MM.1S (cell line): ENCODE data around the gene HGD.
"Not testable (repeated sequence)": the region's sequence is repeated elsewhere in the genome, so short reads cannot be mapped to it uniquely, and the experiment has no call there.

Experiments used
- DNase-seq: peaks from one replicate; pipeline ENCODE4 v3.0.0-alpha.2; 2015
- H2AFZ ChIP-seq: fragments of 300-600 bp; sonication (generic); 2 replicates; pipeline ENCODE4 v1.6.0; 2016; ENCODE audit warnings: antibody characterized with exemption, low read length
- H3F3A ChIP-seq: fragments of 300-600 bp; sonication (generic); 2 replicates; pipeline ENCODE4 v1.6.1; 2016; ENCODE audit warnings: mild to moderate bottlenecking, antibody characterized with exemption, low read length, moderate library complexity, mixed read lengths; ENCODE audit not compliant: insufficient read depth
- H3K27ac ChIP-seq: fragments of 300-600 bp; sonication (generic); 2 replicates; pipeline ENCODE4 v1.5.1; 2016; ENCODE audit warnings: mild to moderate bottlenecking, low read length
- H3K27me3 ChIP-seq: fragments of 300-600 bp; sonication (generic); replicated peaks from 2 replicates; pipeline ENCODE4 v1.6.0; 2016; ENCODE audit warnings: low read length; ENCODE audit not compliant: insufficient read depth
- H3K36me3 ChIP-seq: fragments of 300-600 bp; sonication (generic); replicated peaks from 2 replicates; pipeline ENCODE4 v1.6.1; 2016; ENCODE audit warnings: mild to moderate bottlenecking, low read length, mixed read lengths; ENCODE audit not compliant: insufficient read depth
- H3K4me1 ChIP-seq: fragments of 300-600 bp; sonication (generic); 2 replicates; pipeline ENCODE4 v1.6.1; 2016; ENCODE audit warnings: low read length, mixed read lengths
- H3K4me2 ChIP-seq: fragments of 300-600 bp; sonication (generic); 2 replicates; pipeline ENCODE4 v1.6.0; 2016; ENCODE audit warnings: low read depth, low read length
- H3K4me3 ChIP-seq: fragments of 300-600 bp; sonication (generic); 2 replicates; pipeline ENCODE4 v1.5.1; 2016; ENCODE audit warnings: low read length, mixed read lengths
- H3K79me2 ChIP-seq: fragments of 300-600 bp; sonication (generic); 2 replicates; pipeline ENCODE4 v1.6.1; 2016; ENCODE audit warnings: mixed run types, low read length, mixed read lengths
- H3K9ac ChIP-seq: fragments of 300-600 bp; sonication (generic); 2 replicates; pipeline ENCODE4 v1.6.1; 2016; ENCODE audit warnings: low read length, mixed read lengths
- H3K9me2 ChIP-seq: fragments of 300-600 bp; sonication (generic); replicated peaks from 2 replicates; pipeline ENCODE4 v1.6.1; 2016; ENCODE audit warnings: mild to moderate bottlenecking, low read length, mixed read lengths; ENCODE audit not compliant: insufficient read depth
- H3K9me3 ChIP-seq: fragments of 300-600 bp; sonication (generic); replicated peaks from 2 replicates; pipeline ENCODE4 v1.6.1; 2016; ENCODE audit warnings: mild to moderate bottlenecking, low read length, mixed read lengths; ENCODE audit not compliant: insufficient read depth
- H4K20me1 ChIP-seq: fragments of 300-600 bp; sonication (generic); 2 replicates; pipeline ENCODE4 v1.6.1; 2016; ENCODE audit warnings: mild to moderate bottlenecking, low read length, moderate library complexity, mixed read lengths; ENCODE audit not compliant: insufficient read depth
- CTCF ChIP-seq: fragments of 300-600 bp; sonication (generic); IDR thresholded peaks from 2 replicates; pipeline ENCODE4 v1.5.1; 2016; ENCODE audit warnings: antibody characterized with exemption, low read length, mixed read lengths
- EZH2 ChIP-seq: fragments of 300-600 bp; sonication (generic); optimal IDR thresholded peaks from 2 replicates; pipeline ENCODE3; 2017; ENCODE audit warnings: low read depth, mild to moderate bottlenecking, antibody characterized with exemption, low read length, mixed read lengths
- EZH2phosphoT487 ChIP-seq: fragments of 300-600 bp; sonication (generic); IDR thresholded peaks from 2 replicates; pipeline ENCODE4 v1.6.1; 2018; ENCODE audit warnings: antibody characterized with exemption, low read length

HGD gene

DNA sequence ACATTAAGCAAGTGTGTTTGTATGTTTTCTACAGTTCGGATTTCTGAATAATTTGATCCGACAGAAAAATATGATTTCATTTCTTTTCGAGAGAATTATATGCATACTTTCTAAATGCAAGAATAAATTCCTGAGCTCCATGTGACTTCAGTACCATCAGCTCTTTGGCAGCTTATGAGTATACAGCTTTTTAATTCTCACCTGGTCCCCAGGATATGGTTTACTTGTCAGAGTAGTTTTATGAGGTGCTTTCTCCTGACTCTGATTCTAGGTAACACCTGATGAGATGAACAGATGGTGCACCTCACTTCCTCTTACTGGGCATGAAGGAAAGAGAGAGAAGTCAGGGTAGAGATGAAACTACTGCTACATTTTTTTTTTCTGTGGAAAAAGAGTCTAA lies 3.1 kb downstream of the HGD start:
- Histone ChIP-seq H3K4me2 (peak overlapping the region; percentile 24; the same call in 1 of the 2 replicates), H3K9me3 (no peaks in the 10 kb centered on the region), H3K4me3 (no peak overlapping the region), H3K27ac (no peak overlapping the region), H3K9ac (no peak overlapping the region), H3F3A (no peaks in the 10 kb centered on the region), H3K79me2 (no peaks in the 10 kb centered on the region), H3K4me1 (peaks cover 7% of the 10 kb centered on the region; the same call in 1 of the 2 replicates), H4K20me1 (no peaks in the 10 kb centered on the region), H2AFZ (peak overlapping the region; percentile 4; the same call in 1 of the 2 replicates), H3K9me2 (no peaks in the 10 kb centered on the region), H3K27me3 (no peaks in the 10 kb centered on the region), H3K36me3 (no peaks in the 10 kb centered on the region)
- peak; percentile 32 for DNase-seq
- TF ChIP-seq EZH2phosphoT487, result no peak
- no peak for TF ChIP-seq EZH2
- no peak for TF ChIP-seq CTCF

DNA sequence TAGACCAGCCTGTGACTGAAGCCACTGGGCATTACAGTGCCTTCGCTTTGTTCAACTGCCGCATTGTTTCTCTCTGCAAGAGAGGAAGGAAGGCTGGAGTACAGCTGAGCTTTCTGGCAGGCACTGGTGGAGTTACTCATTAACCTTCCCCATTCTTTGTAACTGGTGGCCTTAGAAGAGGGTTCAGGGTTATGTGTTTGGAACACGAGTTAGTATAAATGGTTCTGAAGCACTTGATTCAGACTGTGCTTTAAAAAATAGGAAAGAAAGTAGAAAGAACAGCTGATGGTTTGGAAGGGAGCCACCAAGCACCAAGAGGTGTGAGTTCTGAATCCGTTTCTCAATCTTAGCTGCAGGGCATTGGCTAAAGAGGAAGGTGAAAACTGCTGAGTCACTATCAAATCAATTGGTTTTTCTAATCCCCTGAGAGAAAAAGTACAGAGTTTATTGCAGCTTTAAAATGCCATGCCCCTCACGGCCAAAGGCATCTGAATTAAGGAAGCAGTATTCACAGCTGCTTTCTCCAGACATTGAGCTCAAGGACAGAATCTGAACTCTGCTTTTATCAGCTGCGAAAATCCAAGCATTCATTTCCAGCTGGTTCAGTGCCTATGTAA lies 3.6 kb downstream of the HGD start:
- H3K27ac ChIP-seq, result no peak overlapping the region
- peak overlapping the region; percentile 24 for H3K4me2 ChIP-seq
- H3K4me3 ChIP-seq, result no peak overlapping the region
- no peak for TF ChIP-seq EZH2
- no peak for TF ChIP-seq CTCF
- no peak for TF ChIP-seq EZH2phosphoT487
- H2AFZ ChIP-seq, result 0 out of 2 replicates have a peak overlapping the region, but pooled peaks have one; percentile 4
- peaks cover 7% of the 10 kb centered on the region; the same call in 1 of the 2 replicates for H3K4me1 ChIP-seq
- H3K36me3 ChIP-seq, result no peaks in the 10 kb centered on the region
- H3K9ac ChIP-seq, result no peak overlapping the region
- H4K20me1 ChIP-seq, result no peaks in the 10 kb centered on the region
- no peaks in the 10 kb centered on the region for H3K9me2 ChIP-seq
- H3F3A ChIP-seq, result no peaks in the 10 kb centered on the region
- DNase-seq, result no peak
- H3K79me2 ChIP-seq, result no peaks in the 10 kb centered on the region
- H3K27me3 ChIP-seq, result no peaks in the 10 kb centered on the region
- no peaks in the 10 kb centered on the region for H3K9me3 ChIP-seq

GRCh38 chr3:120677193-120677592 lies 4.8 kb downstream of the HGD start:
- not testable (repeated sequence) for H3K27me3 ChIP-seq, H3K9me2 ChIP-seq, H3F3A ChIP-seq, H3K9me3 ChIP-seq, H3K36me3 ChIP-seq, DNase-seq, H3K79me2 ChIP-seq, H3K4me1 ChIP-seq, H3K27ac ChIP-seq, H3K4me3 ChIP-seq, H3K9ac ChIP-seq, H4K20me1 ChIP-seq, H2AFZ ChIP-seq, H3K4me2 ChIP-seq

DNA sequence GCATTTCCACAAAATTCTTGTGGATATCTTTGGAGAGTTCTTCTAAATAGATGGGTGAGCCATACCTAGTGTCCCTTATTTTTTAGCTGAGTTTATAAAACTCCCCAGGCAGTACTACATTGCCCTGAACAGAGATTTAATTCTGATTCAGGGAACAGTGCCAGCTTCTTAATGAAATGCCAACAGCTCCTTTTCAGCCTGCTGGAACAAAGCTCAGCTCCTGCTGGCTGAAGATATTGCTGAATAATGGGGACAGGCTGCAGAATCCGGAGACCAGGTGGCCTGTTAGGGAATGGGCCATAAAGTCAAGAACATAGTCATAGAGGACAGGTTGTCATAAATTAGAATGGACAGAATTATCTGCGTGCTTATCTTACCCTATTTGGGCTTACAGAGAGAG lies 8.9 kb downstream of the HGD start:
- Histone ChIP-seq H3K9ac (no peak overlapping the region), H3K9me3 (no peaks in the 10 kb centered on the region), H3K4me3 (no peak overlapping the region), H3F3A (no peaks in the 10 kb centered on the region), H3K27me3 (no peaks in the 10 kb centered on the region), H3K9me2 (no peaks in the 10 kb centered on the region), H3K79me2 (no peaks in the 10 kb centered on the region), H3K27ac (no peak overlapping the region), H3K36me3 (no peaks in the 10 kb centered on the region), H4K20me1 (no peaks in the 10 kb centered on the region), H2AFZ (no peak overlapping the region), H3K4me1 (0 out of 2 replicates have a peak, but pooled peaks cover under 1% of the 10 kb centered on the region), H3K4me2 (no peak overlapping the region)
- no peak for DNase-seq
- TF ChIP-seq EZH2, result no peak
- no peak for TF ChIP-seq EZH2phosphoT487
- no peak for TF ChIP-seq CTCF
